ENCODE results near the gene PRR23E. TPM values are rescaled to one million over a fixed set of nuclear protein-coding genes. Genes with fewer than 3 reads are reported as not detected.

PRR23E gene
- polyA plus RNA-seq, 1 donor from 2014 or later: not detected

DNA sequence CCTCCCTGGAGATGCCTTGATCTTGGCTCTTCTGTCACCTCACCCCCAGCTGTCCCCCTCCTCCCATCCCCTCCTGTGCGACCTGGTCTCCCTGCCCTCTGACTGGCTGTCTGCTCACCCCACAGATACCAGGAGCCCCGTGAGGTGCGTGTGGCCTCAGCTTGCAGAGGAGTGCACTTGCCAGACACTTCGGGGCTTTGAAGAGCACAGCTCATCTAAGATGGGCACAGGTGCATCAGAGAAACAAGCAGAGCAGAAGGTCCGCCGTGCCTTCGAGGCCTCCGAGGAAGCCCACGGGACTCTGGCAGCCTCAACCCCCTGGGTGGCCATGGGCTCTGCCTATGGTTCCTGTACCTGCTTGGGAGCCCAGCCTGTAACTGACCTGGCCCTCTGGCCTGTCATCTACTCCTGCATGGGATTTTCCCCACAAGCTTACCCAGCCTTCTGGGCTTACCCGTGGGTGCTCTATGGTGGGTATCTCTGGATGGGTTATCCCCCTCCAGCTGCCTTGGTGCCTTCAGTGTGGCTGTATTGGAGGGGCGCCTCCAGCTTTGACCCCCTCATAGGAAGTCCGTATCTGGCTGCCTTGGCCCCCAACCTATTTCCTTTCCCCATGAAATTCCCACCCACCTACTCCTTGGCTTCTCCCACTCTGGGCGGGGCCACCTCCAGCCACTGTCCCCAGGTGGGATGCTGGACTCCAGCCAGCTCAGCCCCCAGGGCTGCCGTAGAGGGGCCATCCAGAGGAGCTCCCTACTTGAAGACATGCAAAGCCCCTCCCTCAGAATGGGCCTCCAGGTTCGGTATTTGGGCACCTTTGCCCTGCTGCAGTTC, 3.8 kb downstream of the PRR23E start:
- H4K20me1 ChIP-seq (ENCODE audit: insufficient read depth): no peaks in the 10 kb centered on the region
- H3K9me2 ChIP-seq (ENCODE audit: insufficient read depth, low read length): no peaks in the 10 kb centered on the region
- H3K4me2 ChIP-seq (ENCODE audit: low read length): no peak overlapping the region
- H3K9ac ChIP-seq (ENCODE audit: low read length): no peak overlapping the region
- no peaks in the 10 kb centered on the region for H3F3A ChIP-seq (ENCODE audit: insufficient read depth, low read length, poor library complexity, severe bottlenecking)
- no peaks in the 10 kb centered on the region for H3K27me3 ChIP-seq (ENCODE audit: insufficient read depth, low read depth, low read length)
- H2AFZ ChIP-seq (ENCODE audit: low read depth, low read length): no peak overlapping the region
- H3K4me3 ChIP-seq (ENCODE audit: low read length): no peak overlapping the region
- no peaks in the 10 kb centered on the region for H3K9me3 ChIP-seq (ENCODE audit: low read length)
- no peaks in the 10 kb centered on the region for H3K79me2 ChIP-seq (replicated peaks; ENCODE audit: insufficient read depth, low read length)
- H3K27ac ChIP-seq (ENCODE audit: low read length): no peak overlapping the region
- H3K36me3 ChIP-seq (ENCODE audit: insufficient read depth, low read length): no peaks in the 10 kb centered on the region
- TF ChIP-seq SMC3 (conservative IDR thresholded peaks at IDR 0.05; ENCODE audit: poor library complexity) (no peak), EP300 (conservative IDR thresholded peaks at IDR 0.05; ENCODE audit: poor library complexity, severe bottlenecking) (no peak), TAF1 (IDR thresholded peaks at IDR 0.05; ENCODE audit: low read depth) (no peak), MXI1 (conservative IDR thresholded peaks at IDR 0.05; ENCODE audit: poor library complexity, severe bottlenecking) (no peak), RAD21 (conservative IDR thresholded peaks at IDR 0.05) (no peak), POLR2AphosphoS5 (IDR thresholded peaks at IDR 0.05) (no peak), EZH2 (IDR thresholded peaks at IDR 0.05; ENCODE audit: borderline replicate concordance, insufficient read depth, low read length, poor library complexity, severe bottlenecking) (no peak)
- TF ChIP-seq, protein P1, sequence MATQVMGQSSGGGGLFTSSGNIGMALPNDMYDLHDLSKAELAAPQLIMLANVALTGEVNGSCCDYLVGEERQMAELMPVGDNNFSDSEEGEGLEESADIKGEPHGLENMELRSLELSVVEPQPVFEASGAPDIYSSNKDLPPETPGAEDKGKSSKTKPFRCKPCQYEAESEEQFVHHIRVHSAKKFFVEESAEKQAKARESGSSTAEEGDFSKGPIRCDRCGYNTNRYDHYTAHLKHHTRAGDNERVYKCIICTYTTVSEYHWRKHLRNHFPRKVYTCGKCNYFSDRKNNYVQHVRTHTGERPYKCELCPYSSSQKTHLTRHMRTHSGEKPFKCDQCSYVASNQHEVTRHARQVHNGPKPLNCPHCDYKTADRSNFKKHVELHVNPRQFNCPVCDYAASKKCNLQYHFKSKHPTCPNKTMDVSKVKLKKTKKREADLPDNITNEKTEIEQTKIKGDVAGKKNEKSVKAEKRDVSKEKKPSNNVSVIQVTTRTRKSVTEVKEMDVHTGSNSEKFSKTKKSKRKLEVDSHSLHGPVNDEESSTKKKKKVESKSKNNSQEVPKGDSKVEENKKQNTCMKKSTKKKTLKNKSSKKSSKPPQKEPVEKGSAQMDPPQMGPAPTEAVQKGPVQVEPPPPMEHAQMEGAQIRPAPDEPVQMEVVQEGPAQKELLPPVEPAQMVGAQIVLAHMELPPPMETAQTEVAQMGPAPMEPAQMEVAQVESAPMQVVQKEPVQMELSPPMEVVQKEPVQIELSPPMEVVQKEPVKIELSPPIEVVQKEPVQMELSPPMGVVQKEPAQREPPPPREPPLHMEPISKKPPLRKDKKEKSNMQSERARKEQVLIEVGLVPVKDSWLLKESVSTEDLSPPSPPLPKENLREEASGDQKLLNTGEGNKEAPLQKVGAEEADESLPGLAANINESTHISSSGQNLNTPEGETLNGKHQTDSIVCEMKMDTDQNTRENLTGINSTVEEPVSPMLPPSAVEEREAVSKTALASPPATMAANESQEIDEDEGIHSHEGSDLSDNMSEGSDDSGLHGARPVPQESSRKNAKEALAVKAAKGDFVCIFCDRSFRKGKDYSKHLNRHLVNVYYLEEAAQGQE (IDR thresholded peaks at IDR 0.05; ENCODE audit: borderline replicate concordance): no peak
- TF ChIP-seq, protein P2, sequence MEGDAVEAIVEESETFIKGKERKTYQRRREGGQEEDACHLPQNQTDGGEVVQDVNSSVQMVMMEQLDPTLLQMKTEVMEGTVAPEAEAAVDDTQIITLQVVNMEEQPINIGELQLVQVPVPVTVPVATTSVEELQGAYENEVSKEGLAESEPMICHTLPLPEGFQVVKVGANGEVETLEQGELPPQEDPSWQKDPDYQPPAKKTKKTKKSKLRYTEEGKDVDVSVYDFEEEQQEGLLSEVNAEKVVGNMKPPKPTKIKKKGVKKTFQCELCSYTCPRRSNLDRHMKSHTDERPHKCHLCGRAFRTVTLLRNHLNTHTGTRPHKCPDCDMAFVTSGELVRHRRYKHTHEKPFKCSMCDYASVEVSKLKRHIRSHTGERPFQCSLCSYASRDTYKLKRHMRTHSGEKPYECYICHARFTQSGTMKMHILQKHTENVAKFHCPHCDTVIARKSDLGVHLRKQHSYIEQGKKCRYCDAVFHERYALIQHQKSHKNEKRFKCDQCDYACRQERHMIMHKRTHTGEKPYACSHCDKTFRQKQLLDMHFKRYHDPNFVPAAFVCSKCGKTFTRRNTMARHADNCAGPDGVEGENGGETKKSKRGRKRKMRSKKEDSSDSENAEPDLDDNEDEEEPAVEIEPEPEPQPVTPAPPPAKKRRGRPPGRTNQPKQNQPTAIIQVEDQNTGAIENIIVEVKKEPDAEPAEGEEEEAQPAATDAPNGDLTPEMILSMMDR (IDR thresholded peaks at IDR 0.05; ENCODE audit: poor library complexity, severe bottlenecking): no peak

DNA sequence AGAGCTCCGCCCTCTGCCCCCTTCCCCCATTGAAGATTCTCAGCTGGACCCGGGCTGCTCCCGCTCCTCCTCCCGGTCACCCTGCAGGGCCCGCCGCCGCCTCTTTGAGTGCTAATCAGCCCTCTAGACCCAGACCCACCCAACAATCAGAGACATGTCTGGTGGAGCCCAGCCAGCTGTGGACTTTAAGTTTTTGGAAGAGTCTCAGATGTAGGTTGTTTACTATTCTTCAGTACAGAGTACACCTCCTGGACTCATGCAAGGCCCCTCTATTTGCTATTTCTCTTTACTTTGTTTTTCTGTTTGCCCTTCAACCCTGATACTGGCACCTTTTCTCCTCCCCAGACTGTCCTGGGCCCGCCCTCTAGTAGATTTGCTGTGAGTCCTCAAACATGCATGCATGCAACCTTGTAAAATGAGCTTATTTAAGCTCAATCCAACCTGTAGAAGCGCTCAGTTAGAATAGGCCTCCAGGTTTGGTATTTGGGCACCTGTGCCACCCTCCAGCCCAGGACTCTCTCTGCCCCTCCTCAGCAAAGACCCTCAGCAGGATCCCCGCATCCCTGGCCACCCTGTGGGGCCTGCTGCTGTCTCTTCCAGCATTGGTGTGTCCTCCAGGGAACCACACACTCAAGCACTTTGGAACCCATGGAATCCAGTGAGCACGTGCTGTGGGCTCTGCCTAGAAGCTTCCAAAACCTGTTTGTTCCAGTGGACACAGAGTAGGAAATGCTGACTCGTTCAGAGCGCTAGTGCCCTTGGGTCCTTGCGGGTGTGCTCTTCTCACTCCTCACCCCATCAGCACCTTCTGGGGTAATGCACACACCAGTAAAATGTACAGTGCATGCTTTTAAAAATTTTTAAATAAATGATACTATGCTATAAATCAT, 4.6 kb downstream of the PRR23E start:
- Histone ChIP-seq H3K9me3 (ENCODE audit: low read length) (no peaks in the 10 kb centered on the region), H3K27ac (ENCODE audit: low read length) (no peak overlapping the region), H4K20me1 (ENCODE audit: insufficient read depth) (no peaks in the 10 kb centered on the region), H2AFZ (ENCODE audit: low read depth, low read length) (no peak overlapping the region), H3K4me2 (ENCODE audit: low read length) (no peak overlapping the region), H3K9me2 (ENCODE audit: insufficient read depth, low read length) (no peaks in the 10 kb centered on the region), H3K27me3 (ENCODE audit: insufficient read depth, low read depth, low read length) (no peaks in the 10 kb centered on the region), H3K36me3 (ENCODE audit: insufficient read depth, low read length) (no peaks in the 10 kb centered on the region), H3K79me2 (replicated peaks; ENCODE audit: insufficient read depth, low read length) (no peaks in the 10 kb centered on the region), H3K4me3 (ENCODE audit: low read length) (no peak overlapping the region), H3K9ac (ENCODE audit: low read length) (no peak overlapping the region), H3F3A (ENCODE audit: insufficient read depth, low read length, poor library complexity, severe bottlenecking) (no peaks in the 10 kb centered on the region)
- TF ChIP-seq TAF1 (IDR thresholded peaks at IDR 0.05; ENCODE audit: low read depth) (no peak), EZH2 (IDR thresholded peaks at IDR 0.05; ENCODE audit: borderline replicate concordance, insufficient read depth, low read length, poor library complexity, severe bottlenecking) (no peak)
- TF ChIP-seq, protein P1 (IDR thresholded peaks at IDR 0.05; ENCODE audit: borderline replicate concordance): no peak
